HepG2 (cell line): ENCODE data around the gene TEX26. TPM values are rescaled to one million over a fixed set of nuclear protein-coding genes. Genes with fewer than 3 reads are reported as not detected.

Source experiments
- ATAC-seq: fragments of 200-7000 bp; cut with Tn5 transposase; 3 replicates; pipeline ENCODE4 v1.9.1; 2020; ENCODE audit warnings: mild to moderate bottlenecking, moderate library complexity
- BruUV-seq: library from RNA; stranded (reverse); fragments of 400-500 nt; replicated peaks from 2 replicates; lab custom pipeline; 2021; lab: Mats Ljungman, UMichigan
- CTCF ChIA-PET: fragments of 300-600 bp; formaldehyde crosslinking; extraction: SDS; loops from one replicate; lab custom pipeline; 2021; ENCODE audit warnings: low total read pairs, inconsistent platforms, low intra/inter-chr PET ratio; lab: Yijun Ruan, JAX
- POLR2A ChIA-PET: fragments of 350-600 bp; sonication (Branson Sonifier 250); formaldehyde crosslinking; loops from one replicate; lab custom pipeline; 2020; ENCODE audit warnings: antibody characterized with exemption, inconsistent platforms; lab: Yijun Ruan, JAX
- DNase-seq: peaks from one replicate; pipeline ENCODE4 v3.0.0-alpha.2; 2015; ENCODE audit warnings: low spot score
- FAIRE-seq: peaks from 3 replicates; lab custom pipeline; 2011; peaks lifted over from hg19 to GRCh38; lab: Jason Lieb, UNC
- H2AFZ ChIP-seq: one replicate; pipeline ENCODE4 v1.6.1; 2011; ENCODE audit warnings: low read length, inconsistent platforms
- H3K27ac ChIP-seq: fragments of 300-600 bp; 3 replicates; pipeline ENCODE4 v1.8.0; 2011; ENCODE audit warnings: mixed run types, mild to moderate bottlenecking, mixed read lengths, low read length, inconsistent platforms; ENCODE audit not compliant: insufficient read depth; ENCODE audit errors: extremely low read length
- H3K27me3 ChIP-seq, 2 experiments: fragments of 200-600 bp in 1 of 2; 2 replicates in 1 of 2; 3 replicates in 1 of 2; pipeline versions ENCODE4 v1.6.0 to v1.8.0; 2011; ENCODE audit warnings: low read length in 2 of 2, mild to moderate bottlenecking in 2 of 2, moderate library complexity in 2 of 2, inconsistent platforms in 1 of 2; ENCODE audit not compliant: insufficient read depth in 2 of 2, control insufficient read depth in 1 of 2
- H3K36me3 ChIP-seq, 2 experiments: fragments of 200-600 bp in 1 of 2; replicated peaks in 1 of 2; 2 replicates in 1 of 2; 3 replicates in 1 of 2; pipeline versions ENCODE4 v1.5.1 to v1.8.0; 2011; ENCODE audit warnings: low read length in 2 of 2, inconsistent platforms in 1 of 2; ENCODE audit not compliant: insufficient read depth in 2 of 2, control insufficient read depth in 1 of 2
- H3K4me1 ChIP-seq: 2 replicates; pipeline ENCODE4 v1.5.1; 2012; ENCODE audit warnings: low read length, inconsistent platforms; ENCODE audit not compliant: insufficient read depth
- H3K4me2 ChIP-seq: 2 replicates; pipeline ENCODE4 v1.6.0; 2011; ENCODE audit warnings: low read depth, low read length, inconsistent platforms
- H3K4me3 ChIP-seq, 3 experiments: fragments of 200-600 bp in 1 of 3; sonication (generic), shearing (Covaris generic) in 1 of 3; replicated peaks in 1 of 3; 2 replicates each; pipeline ENCODE4 v1.5.1; 2011 to 2016; ENCODE audit warnings: low read length in 3 of 3, inconsistent platforms in 2 of 3, low read depth in 2 of 3, mild to moderate bottlenecking in 2 of 3, control low read depth in 1 of 3, mixed read lengths in 1 of 3; ENCODE audit not compliant: insufficient read depth in 1 of 3
- H3K79me2 ChIP-seq: one replicate; pipeline ENCODE4 v1.6.1; 2011; ENCODE audit warnings: low read length, inconsistent platforms; ENCODE audit not compliant: insufficient read depth
- H3K9ac ChIP-seq: 2 replicates; pipeline ENCODE4 v1.6.0; 2011; ENCODE audit warnings: mild to moderate bottlenecking, low read depth, low read length, inconsistent platforms; ENCODE audit not compliant: insufficient read depth
- H3K9me3 ChIP-seq: 2 replicates; pipeline ENCODE4 v1.5.1; 2012; ENCODE audit warnings: mild to moderate bottlenecking, low read length
- H4K20me1 ChIP-seq: 2 replicates; pipeline ENCODE4 v1.6.0; 2011; ENCODE audit warnings: inconsistent platforms, mild to moderate bottlenecking, low read length, moderate library complexity; ENCODE audit not compliant: insufficient read depth
- RNF2 ChIP-seq: fragments of 450-650 bp; conservative IDR thresholded peaks from 2 replicates; pipeline ENCODE4 v1.6.1; 2016; ENCODE audit warnings: low read depth
- ZBTB40 ChIP-seq, 2 experiments: fragments of 450-650 bp in 1 of 2; sonication (generic) in 1 of 2; formaldehyde crosslinking in 1 of 2; IDR thresholded peaks; 2 replicates each; pipeline versions ENCODE4 v1.6.1 to v1.8.0; 2016 to 2022; ENCODE audit warnings: antibody characterized with exemption in 1 of 2, mild to moderate bottlenecking in 1 of 2, missing genetic modification reagents in 1 of 2
- WGBS: methylation state at CpG from one replicate; pipeline ENCODE4 v1.1.6; 2017; ENCODE audit warnings: low lambda C conversion rate; 5-methylcytosine and 5-hydroxymethylcytosine counted together
- in situ Hi-C: cut with HindIII; loops from 2 replicates; pipeline ENCODE4 v1.10.0; 2017; ENCODE audit warnings: low pct_unique_long_range_greater_than_20kb; ENCODE audit not compliant: extremely low pct_ligation_motif_present
- intact Hi-C: fragments of 100-400 bp; cut with micrococcal nuclease; formaldehyde crosslinking; loops from one replicate; pipeline ENCODE4 v1.10.0; 2022; ENCODE audit not compliant: unreplicated experiment
- polyA plus RNA-seq, 8 experiments: library from polyadenylated mRNA; depleted of rRNA in 3 of 8; stranded (reverse) in 7 of 8; unstranded in 1 of 8; fragments of >200 nt; fragmentation: Illumina TruSeq in 4 of 8; extraction: Trizol in 4 of 8; gene quantifications; 2 replicates each; pipeline versions ENCODE4 v1.2.1 to v1.2.3, GENCODE V29; 2011 to 2016; ENCODE audit warnings: low read depth in 4 of 8, missing spikeins in 1 of 8, mixed read lengths in 1 of 8; ENCODE audit not compliant: insufficient read depth in 1 of 8
- total RNA-seq, 5 experiments: library from RNA; depleted of rRNA; stranded (reverse); fragments of >200 nt; fragmentation: Illumina TruSeq; extraction: Trizol; gene quantifications; 2 replicates each; pipeline ENCODE4 v1.2.3, GENCODE V29; 2016; ENCODE audit warnings: low read depth in 1 of 5

Gene TEX26
- total and polyA plus RNA-seq, 2 of the 13 experiments (the other 11 are each of a cell fraction or from before 2014, with no cell fraction given): not detected

DNA sequence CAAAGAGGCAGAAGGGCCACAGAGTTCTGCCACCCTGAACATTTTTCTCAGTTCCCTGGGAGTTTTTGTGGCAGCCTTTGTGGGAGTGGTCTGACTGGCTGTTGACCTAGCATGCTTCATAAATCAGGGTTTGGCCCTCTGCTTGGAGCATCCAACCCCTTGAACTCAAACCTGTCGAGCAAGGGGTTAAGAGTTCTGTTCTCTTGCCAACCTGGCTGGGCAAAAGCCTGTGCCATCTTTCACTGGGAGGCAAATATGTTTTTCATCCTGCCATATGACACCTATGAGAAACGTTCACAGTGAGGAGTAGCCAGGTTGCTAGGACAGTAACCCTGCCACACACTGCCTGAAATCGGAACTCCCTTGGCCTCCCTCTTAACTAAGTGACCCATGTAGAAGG, 7.7 kb upstream of the TEX26 start:
- WGBS: 31% methylated on average over 3 of the region's 3 CpGs
- POLR2A ChIA-PET: no interaction called here
- no peak overlapping the region for H2AFZ ChIP-seq
- TF ChIP-seq RNF2 (no peak), ZBTB40 (IDR thresholded peaks at IDR 0.05) (no peak), ZBTB40 (CRISPR knock-in tag; IDR thresholded peaks at IDR 0.05) (no peak)
- TF ChIP-seq, all 625 proteins: peak for 0
- intact Hi-C loops: no loop called here
- H3K27ac ChIP-seq: no peak overlapping the region
- no peaks in the 10 kb centered on the region for H3K9me3 ChIP-seq
- ATAC-seq: no peak
- in situ Hi-C loops: no loop called here
- H3K27me3 ChIP-seq: no peaks in the 10 kb centered on the region
- H3K36me3 ChIP-seq: no peaks in the 10 kb centered on the region
- H3K9ac ChIP-seq: no peak overlapping the region
- CTCF ChIA-PET: no interaction called here
- H3K4me1 ChIP-seq: peaks cover 13% of the 10 kb centered on the region
- H4K20me1 ChIP-seq: no peaks in the 10 kb centered on the region
- FAIRE-seq: no peak
- no peaks in the 10 kb centered on the region for H3K79me2 ChIP-seq
- H3K4me3 ChIP-seq: no peak overlapping the region
- H3K4me2 ChIP-seq: no peak overlapping the region
- DNase-seq: no peak
- no TSS peak for BruUV-seq
